22Rv1 (cell line): ENCODE results near the gene SYNDIG1.

Experiments
- ZFX ChIP-seq: fragments of 450-650 bp; IDR thresholded peaks from 2 replicates; pipeline ENCODE4 v1.6.1; 2017; ENCODE audit warnings: antibody characterized with exemption, borderline replicate concordance
- TF ChIP-seq, protein P1 (sequence below): fragments of 450-650 bp; IDR thresholded peaks from 2 replicates; pipeline ENCODE4 v1.5.1; 2017; ENCODE audit warnings: mild to moderate bottlenecking

DNA sequence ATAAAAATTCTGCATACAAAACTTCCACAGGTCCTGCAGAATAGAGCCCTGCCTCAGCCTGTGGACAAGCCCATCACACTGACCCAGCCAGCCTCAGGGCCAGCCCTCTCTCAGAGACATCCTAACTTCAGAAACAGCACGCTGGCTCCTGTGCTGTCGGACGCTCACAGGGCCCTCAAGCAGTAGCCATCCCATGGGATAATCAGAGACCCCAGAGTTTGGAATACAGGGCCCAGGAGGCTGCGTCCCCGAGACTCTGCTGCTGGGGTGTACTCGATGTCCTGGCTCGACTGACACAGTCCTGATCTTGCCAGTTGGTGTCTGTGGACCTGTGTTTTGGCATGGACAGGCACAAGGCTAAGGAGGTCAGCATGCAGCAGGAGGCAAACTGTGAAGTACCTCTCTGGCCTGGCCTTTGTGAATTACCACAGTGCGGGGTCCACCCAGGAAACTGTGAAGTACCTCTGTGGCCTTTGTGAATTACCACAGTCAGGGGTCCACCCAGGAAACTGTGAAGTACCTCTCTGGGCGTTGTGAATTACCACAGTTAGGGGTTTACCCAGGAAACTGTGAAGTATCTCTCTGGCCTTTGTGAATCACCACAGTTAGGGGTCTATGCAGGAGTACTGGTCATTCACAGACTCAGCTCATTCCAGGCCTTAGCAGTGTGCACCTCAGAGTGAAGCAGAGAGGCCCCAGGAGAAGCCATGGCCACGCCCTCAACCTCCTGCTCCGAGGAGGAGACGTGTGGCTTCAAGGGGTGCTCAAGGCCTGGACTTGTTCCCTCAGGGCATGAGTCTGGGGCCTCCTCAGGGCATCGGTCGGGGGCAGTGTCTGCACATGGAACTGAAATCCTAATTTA lies 212.4 kb downstream of the SYNDIG1 start:
- TF ChIP-seq, protein P1, sequence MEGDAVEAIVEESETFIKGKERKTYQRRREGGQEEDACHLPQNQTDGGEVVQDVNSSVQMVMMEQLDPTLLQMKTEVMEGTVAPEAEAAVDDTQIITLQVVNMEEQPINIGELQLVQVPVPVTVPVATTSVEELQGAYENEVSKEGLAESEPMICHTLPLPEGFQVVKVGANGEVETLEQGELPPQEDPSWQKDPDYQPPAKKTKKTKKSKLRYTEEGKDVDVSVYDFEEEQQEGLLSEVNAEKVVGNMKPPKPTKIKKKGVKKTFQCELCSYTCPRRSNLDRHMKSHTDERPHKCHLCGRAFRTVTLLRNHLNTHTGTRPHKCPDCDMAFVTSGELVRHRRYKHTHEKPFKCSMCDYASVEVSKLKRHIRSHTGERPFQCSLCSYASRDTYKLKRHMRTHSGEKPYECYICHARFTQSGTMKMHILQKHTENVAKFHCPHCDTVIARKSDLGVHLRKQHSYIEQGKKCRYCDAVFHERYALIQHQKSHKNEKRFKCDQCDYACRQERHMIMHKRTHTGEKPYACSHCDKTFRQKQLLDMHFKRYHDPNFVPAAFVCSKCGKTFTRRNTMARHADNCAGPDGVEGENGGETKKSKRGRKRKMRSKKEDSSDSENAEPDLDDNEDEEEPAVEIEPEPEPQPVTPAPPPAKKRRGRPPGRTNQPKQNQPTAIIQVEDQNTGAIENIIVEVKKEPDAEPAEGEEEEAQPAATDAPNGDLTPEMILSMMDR = no peak
- TF ChIP-seq ZFX = no peak
